CD4-positive, alpha-beta T cell (primary cell): ENCODE measurements around the gene UGGT2. TPM values are rescaled to one million over a fixed set of nuclear protein-coding genes. Genes with fewer than 3 reads are reported as not detected.
"Not testable (repeated sequence)": the region's sequence is repeated elsewhere in the genome, so short reads cannot be mapped to it uniquely, and the experiment has no call there.

Experiments
- ATAC-seq: fragments of 200-7000 bp; cut with Tn5 transposase; one replicate; pipeline ENCODE4 v1.10.0; 2022; ENCODE audit warnings: mild to moderate bottlenecking; ENCODE audit not compliant: poor library complexity
- CTCF ChIA-PET: fragments of 350-600 bp; sonication (Branson Sonifier 250); formaldehyde crosslinking; loops from one replicate; lab custom pipeline; 2021; ENCODE audit warnings: antibody characterized with exemption, inconsistent platforms; lab: Charles Lee
- POLR2A ChIA-PET: fragments of 350-600 bp; sonication (Branson Sonifier 250); formaldehyde crosslinking; loops from one replicate; lab custom pipeline; 2021; ENCODE audit warnings: antibody characterized with exemption, inconsistent platforms; lab: Charles Lee
- DNase-seq, 14 experiments: peaks; one replicate each; pipeline ENCODE4 v3.0.0-alpha.2; 2013 to 2020; ENCODE audit warnings: mixed read lengths in 2 of 14
- H3K27ac ChIP-seq, 2 donors: one replicate each; pipeline versions ENCODE4 v1.5.1 to v1.7.0; 2013; ENCODE audit warnings: low read length in 2 of 2, low read depth in 1 of 2, mild to moderate bottlenecking in 1 of 2
- H3K27me3 ChIP-seq, 2 experiments: 1 replicate in 1 of 2; 2 replicates in 1 of 2; pipeline versions ENCODE4 v1.6.1 to v1.7.0; 2013; ENCODE audit warnings: low read length in 2 of 2, control low read depth in 1 of 2, mild to moderate bottlenecking in 1 of 2, moderate library complexity in 1 of 2; ENCODE audit not compliant: insufficient read depth in 2 of 2, control insufficient read depth in 1 of 2
- H3K36me3 ChIP-seq: one replicate; pipeline ENCODE4 v1.6.1; 2013; ENCODE audit warnings: low read length, control low read depth; ENCODE audit not compliant: insufficient read depth
- H3K4me1 ChIP-seq: one replicate; pipeline ENCODE4 v1.6.1; 2013; ENCODE audit warnings: low read length, control low read depth; ENCODE audit not compliant: insufficient read depth
- H3K4me3 ChIP-seq: one replicate; pipeline ENCODE4 v1.5.1; 2013; ENCODE audit warnings: mild to moderate bottlenecking, low read length, moderate library complexity
- H3K9me3 ChIP-seq, 2 experiments: 1 replicate in 1 of 2; 2 replicates in 1 of 2; pipeline versions ENCODE4 v1.6.1 to v1.7.0; 2013; ENCODE audit warnings: low read length in 2 of 2, mild to moderate bottlenecking in 2 of 2, control low read depth in 1 of 2, moderate library complexity in 1 of 2; ENCODE audit not compliant: control insufficient read depth in 1 of 2, insufficient read depth in 1 of 2
- H3K27ac Mint-ChIP-seq: one replicate; pipeline ENCODE4 v1.8.0; 2020; ENCODE audit warnings: mixed read lengths
- H3K27me3 Mint-ChIP-seq: one replicate; pipeline ENCODE4 v1.8.0; 2021; ENCODE audit warnings: mixed read lengths
- H3K36me3 Mint-ChIP-seq: one replicate; pipeline ENCODE4 v1.8.0; 2021; ENCODE audit warnings: low read depth, mixed read lengths
- H3K4me1 Mint-ChIP-seq: one replicate; pipeline ENCODE4 v1.8.0; 2021; ENCODE audit warnings: low read depth, mixed read lengths
- H3K4me3 Mint-ChIP-seq: one replicate; pipeline ENCODE4 v1.8.0; 2020; ENCODE audit warnings: mild to moderate bottlenecking, mixed read lengths
- H3K9me3 Mint-ChIP-seq: one replicate; pipeline ENCODE4 v1.8.0; 2020; ENCODE audit warnings: mixed read lengths
- intact Hi-C, 2 experiments: fragments of 100-400 bp; cut with DNase I in 1 of 2; cut with micrococcal nuclease in 1 of 2; formaldehyde crosslinking; loops; one replicate each; pipeline versions ENCODE4 v1.15.1 to v1.9.0; 2023 to 2025; cut with DNase I, micrococcal nuclease
- total RNA-seq, 174 experiments: library from RNA in 2 of 174; stranded (reverse) in 2 of 174; gene quantifications; one replicate each; pipeline ENCODE4 v1.2.3 and lab custom pipeline; 2021 to 2026
- TF ChIP-seq, protein P1 (sequence below): fragments of 200-600 bp; IDR thresholded peaks from one replicate; pipeline ENCODE4 v1.8.0; 2022; ENCODE audit warnings: antibody characterized with exemption, mild to moderate bottlenecking

The UGGT2 gene
- total RNA-seq, 2 experiments from 2014 or later, result 0.38 TPM; not detected in 1

DNA sequence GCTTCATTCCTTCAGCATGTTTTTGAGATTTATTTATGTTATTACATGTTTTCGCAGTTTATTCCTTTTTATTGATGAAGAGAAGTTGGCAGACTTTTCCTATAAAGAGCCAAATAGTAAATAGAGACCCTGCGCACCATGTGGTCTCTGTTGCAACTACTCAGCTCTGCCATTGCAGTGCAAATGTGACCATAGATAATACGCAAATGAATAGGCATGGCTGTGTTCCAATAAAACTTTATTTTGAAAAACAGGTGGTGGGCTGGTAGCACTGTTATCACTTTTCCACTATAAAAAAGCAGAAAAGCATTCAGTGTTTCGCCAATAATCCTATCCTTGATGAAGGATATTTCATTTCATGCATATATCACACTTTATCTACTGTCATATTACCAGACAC lies 281.3 kb downstream of the UGGT2 start:
- Mint-ChIP-seq H3K9me3 (no peaks in the 10 kb centered on the region), H3K27ac (no peak overlapping the region), H3K4me3 (no peak overlapping the region), H3K4me1 (peaks cover 9% of the 10 kb centered on the region), H3K27me3 (no peaks in the 10 kb centered on the region), H3K36me3 (peaks cover 79% of the 10 kb centered on the region)
- H3K36me3 ChIP-seq, result peaks cover 28% of the 10 kb centered on the region
- no peaks in the 10 kb centered on the region for H3K27me3 ChIP-seq
- H3K9me3 ChIP-seq, result no peaks in the 10 kb centered on the region
- DNase-seq (no peak), ATAC-seq (no peak)
- POLR2A ChIA-PET, result no interaction called here
- TF ChIP-seq, protein P1, sequence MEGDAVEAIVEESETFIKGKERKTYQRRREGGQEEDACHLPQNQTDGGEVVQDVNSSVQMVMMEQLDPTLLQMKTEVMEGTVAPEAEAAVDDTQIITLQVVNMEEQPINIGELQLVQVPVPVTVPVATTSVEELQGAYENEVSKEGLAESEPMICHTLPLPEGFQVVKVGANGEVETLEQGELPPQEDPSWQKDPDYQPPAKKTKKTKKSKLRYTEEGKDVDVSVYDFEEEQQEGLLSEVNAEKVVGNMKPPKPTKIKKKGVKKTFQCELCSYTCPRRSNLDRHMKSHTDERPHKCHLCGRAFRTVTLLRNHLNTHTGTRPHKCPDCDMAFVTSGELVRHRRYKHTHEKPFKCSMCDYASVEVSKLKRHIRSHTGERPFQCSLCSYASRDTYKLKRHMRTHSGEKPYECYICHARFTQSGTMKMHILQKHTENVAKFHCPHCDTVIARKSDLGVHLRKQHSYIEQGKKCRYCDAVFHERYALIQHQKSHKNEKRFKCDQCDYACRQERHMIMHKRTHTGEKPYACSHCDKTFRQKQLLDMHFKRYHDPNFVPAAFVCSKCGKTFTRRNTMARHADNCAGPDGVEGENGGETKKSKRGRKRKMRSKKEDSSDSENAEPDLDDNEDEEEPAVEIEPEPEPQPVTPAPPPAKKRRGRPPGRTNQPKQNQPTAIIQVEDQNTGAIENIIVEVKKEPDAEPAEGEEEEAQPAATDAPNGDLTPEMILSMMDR, result no peak
- intact Hi-C loops, result no loop called here
- CTCF ChIA-PET, result no interaction called here
- no peaks in the 10 kb centered on the region for H3K4me1 ChIP-seq
- H3K4me3 ChIP-seq, result no peak overlapping the region
- no peak overlapping the region for H3K27ac ChIP-seq

DNA sequence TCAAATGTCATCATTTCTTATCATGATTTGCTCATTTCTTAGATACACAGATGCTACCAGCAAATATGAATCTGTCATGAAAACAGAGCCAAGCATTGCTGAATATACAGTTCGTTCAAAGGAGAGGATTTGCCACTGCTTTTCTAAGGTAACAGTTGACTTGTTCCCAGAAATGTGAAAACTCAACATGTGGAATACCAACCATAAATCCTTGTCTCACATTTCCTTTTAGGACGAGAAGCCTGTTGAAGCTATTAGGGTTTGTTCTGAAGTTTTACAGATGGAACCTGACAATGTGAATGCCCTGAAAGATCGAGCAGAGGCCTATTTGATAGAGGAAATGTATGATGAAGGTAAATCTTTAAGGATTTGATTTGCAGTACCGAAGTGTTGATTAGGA lies 289.6 kb downstream of the UGGT2 start:
- POLR2A ChIA-PET, result no interaction called here
- peaks cover 86% of the 10 kb centered on the region for H3K36me3 Mint-ChIP-seq

DNA sequence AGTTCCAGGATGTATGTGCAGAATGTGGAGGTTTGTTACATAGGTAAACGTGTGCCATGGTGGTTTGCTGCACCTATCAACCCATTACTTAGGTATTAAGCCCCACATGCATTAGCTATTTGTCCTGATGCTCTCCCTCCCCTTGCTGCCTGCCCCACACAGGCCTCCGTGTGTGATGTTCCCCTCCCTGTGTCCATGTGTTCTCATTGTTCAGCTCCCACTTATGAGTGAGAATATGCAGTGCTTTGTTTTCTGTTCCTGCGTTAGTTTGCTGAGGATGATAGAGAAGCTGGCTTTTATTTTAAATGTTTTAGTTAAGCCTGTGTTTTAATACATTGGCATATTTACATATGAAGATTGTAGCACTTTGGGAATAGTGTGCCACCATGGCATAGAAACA lies 290.6 kb downstream of the UGGT2 start:
- H3K27me3 ChIP-seq, CTCF ChIA-PET, H3K4me3 Mint-ChIP-seq, H3K27me3 Mint-ChIP-seq, H3K9me3 Mint-ChIP-seq, DNase-seq, H3K9me3 ChIP-seq, ATAC-seq, H3K4me3 ChIP-seq, H3K27ac ChIP-seq, POLR2A ChIA-PET, H3K27ac Mint-ChIP-seq, intact Hi-C loops, H3K4me1 ChIP-seq, H3K4me1 Mint-ChIP-seq: not testable (repeated sequence)
- peaks cover 39% of the 10 kb centered on the region for H3K36me3 ChIP-seq
- H3K36me3 Mint-ChIP-seq, result peaks cover 83% of the 10 kb centered on the region

More for the DNA sequence above, 289.6 kb downstream of the UGGT2 start:
- no peaks in the 10 kb centered on the region for H3K27me3 ChIP-seq
- H3K4me1 ChIP-seq, result no peaks in the 10 kb centered on the region
- no peaks in the 10 kb centered on the region for H3K4me1 Mint-ChIP-seq
- H3K27ac ChIP-seq, result no peak overlapping the region
- H3K36me3 ChIP-seq, result peaks cover 47% of the 10 kb centered on the region
- no peaks in the 10 kb centered on the region for H3K9me3 Mint-ChIP-seq
- TF ChIP-seq, protein P1, result no peak
- ATAC-seq, result no peak
- H3K27ac Mint-ChIP-seq, result no peak overlapping the region
- H3K4me3 Mint-ChIP-seq, result no peak overlapping the region
- no peak overlapping the region for H3K4me3 ChIP-seq
- CTCF ChIA-PET, result no interaction called here
- no peaks in the 10 kb centered on the region for H3K9me3 ChIP-seq
- intact Hi-C loops, result no loop called here
- no peaks in the 10 kb centered on the region for H3K27me3 Mint-ChIP-seq
- DNase-seq, result no peak

DNA sequence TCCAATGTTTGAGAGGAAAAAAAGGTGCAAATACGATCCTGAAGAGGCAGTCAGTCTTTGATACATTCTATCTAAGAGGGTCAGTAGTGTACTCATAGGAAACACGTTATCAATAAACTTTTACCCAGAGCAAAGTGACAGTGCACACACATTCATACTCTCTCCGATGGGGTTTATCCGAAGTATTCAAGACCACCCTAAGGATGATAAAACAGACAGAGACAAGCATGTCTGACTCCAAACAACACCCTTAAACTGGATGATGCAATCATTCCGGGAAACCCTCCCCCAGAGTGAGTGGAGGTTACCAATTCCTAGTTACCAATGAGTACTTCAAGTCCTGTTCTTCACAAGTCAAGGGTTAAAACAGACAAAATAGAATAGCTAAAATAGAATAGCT lies 297.1 kb downstream of the UGGT2 start:
- H3K27ac Mint-ChIP-seq, result no peak overlapping the region
- ChIA-PET CTCF (no interaction called here), POLR2A (interaction anchor here (1.4 kb wide), 1 partner anchor 79 kb away, joined by 3 read pairs; the partner anchor contains the start of gene DNAJC3)
- no peak for ATAC-seq
- Histone ChIP-seq H3K4me1 (peaks cover 4% of the 10 kb centered on the region), H3K36me3 (peaks cover 17% of the 10 kb centered on the region), H3K9me3 (no peaks in the 10 kb centered on the region), H3K4me3 (no peak overlapping the region), H3K27ac (no peak overlapping the region), H3K27me3 (no peaks in the 10 kb centered on the region)
- H3K27me3 Mint-ChIP-seq, result no peaks in the 10 kb centered on the region
- no peaks in the 10 kb centered on the region for H3K9me3 Mint-ChIP-seq
- H3K36me3 Mint-ChIP-seq, result peaks cover 36% of the 10 kb centered on the region
- no peak for DNase-seq
- H3K4me3 Mint-ChIP-seq, result no peak overlapping the region
- TF ChIP-seq, protein P1, result no peak
- peaks cover 9% of the 10 kb centered on the region for H3K4me1 Mint-ChIP-seq
- intact Hi-C loops, result no loop called here
